ENCODE data around the gene ZNF823.

- TF ChIP-seq CTCF (IDR thresholded peaks at IDR 0.05; ENCODE audit: poor library complexity) (no peak), EZH2 (IDR thresholded peaks at IDR 0.05; ENCODE audit: borderline replicate concordance) (no peak)
Measured at GRCh38 chr19:11781295-11782057, 42.7 kb upstream of the ZNF823 start.

All from hepatocyte (in vitro differentiated cells).